ENCODE results near the gene RAB3D.
"Not testable (repeated sequence)": the region's sequence is repeated elsewhere in the genome, so short reads cannot be mapped to it uniquely, and the experiment has no call there.

RAB3D gene

GRCh38 chr19:11342429-11342828 is 3.0 kb upstream of the RAB3D start:
- FAIRE-seq, result no peak
- DNase-seq (ENCODE audit: extremely low spot score, insufficient read length, low read depth), result no peak

- FAIRE-seq; DNase-seq (ENCODE audit: extremely low spot score, insufficient read length, low read depth): not testable (repeated sequence)
These were observed 626 bp upstream of the RAB3D start for GRCh38 chr19:11340099-11340467.

- no peak for DNase-seq (ENCODE audit: extremely low spot score, insufficient read length, low read depth)
- no peak for FAIRE-seq
These were observed 746 bp downstream of the RAB3D start for GRCh38 chr19:11338569-11339253.

GRCh38 chr19:11338121-11338520 is 1.3 kb downstream of the RAB3D start:
- no peak for DNase-seq (ENCODE audit: extremely low spot score, insufficient read length, low read depth)
- FAIRE-seq, result no peak

GRCh38 chr19:11337080-11337479 is 2.4 kb downstream of the RAB3D start:
- DNase-seq (ENCODE audit: extremely low spot score, insufficient read length, low read depth), result no peak
- no peak for FAIRE-seq

GRCh38 chr19:11335449-11336146 is 3.9 kb downstream of the RAB3D start:
- no peak for FAIRE-seq
- DNase-seq (ENCODE audit: extremely low spot score, insufficient read length, low read depth), result no peak

GRCh38 chr19:11333838-11334237 is 5.6 kb downstream of the RAB3D start:
- DNase-seq (ENCODE audit: extremely low spot score, insufficient read length, low read depth); FAIRE-seq: not testable (repeated sequence)

- FAIRE-seq (no peak), DNase-seq (ENCODE audit: extremely low spot score, insufficient read length, low read depth) (no peak)
These were observed 6.6 kb downstream of the RAB3D start for GRCh38 chr19:11332822-11333221.

GRCh38 chr19:11331502-11331901 is 8.0 kb downstream of the RAB3D start:
- FAIRE-seq, result no peak
- no peak for DNase-seq (ENCODE audit: extremely low spot score, insufficient read length, low read depth)

- DNase-seq (ENCODE audit: extremely low spot score, insufficient read length, low read depth) (no peak), FAIRE-seq (no peak)
These were observed 9.3 kb downstream of the RAB3D start for GRCh38 chr19:11330127-11330526.

GRCh38 chr19:11325544-11325943 is 13.9 kb downstream of the RAB3D start:
- DNase-seq (ENCODE audit: extremely low spot score, insufficient read length, low read depth), result no peak
- FAIRE-seq, result no peak

- FAIRE-seq (no peak), DNase-seq (ENCODE audit: extremely low spot score, insufficient read length, low read depth) (no peak)
These were observed 14.6 kb downstream of the RAB3D start for GRCh38 chr19:11324748-11325389.

GRCh38 chr19:11324079-11324661 is 15.3 kb downstream of the RAB3D start:
- FAIRE-seq (no peak), DNase-seq (ENCODE audit: extremely low spot score, insufficient read length, low read depth) (no peak)

GRCh38 chr19:11323601-11324078 is 15.8 kb downstream of the RAB3D start:
- no peak for FAIRE-seq

GRCh38 chr19:11322269-11323024 is 17.0 kb downstream of the RAB3D start:
- peak; percentile 12 for FAIRE-seq
- no peak for DNase-seq (ENCODE audit: extremely low spot score, insufficient read length, low read depth)

More at GRCh38 chr19:11323601-11324078, 15.8 kb downstream of the RAB3D start:
- DNase-seq (ENCODE audit: extremely low spot score, insufficient read length, low read depth), result no peak

GRCh38 chr19:11321191-11322126 is 18.0 kb downstream of the RAB3D start:
- DNase-seq (ENCODE audit: extremely low spot score, insufficient read length, low read depth) (no peak), FAIRE-seq (no peak)

- FAIRE-seq; DNase-seq (ENCODE audit: extremely low spot score, insufficient read length, low read depth): not testable (repeated sequence)
These were observed 19.0 kb downstream of the RAB3D start for GRCh38 chr19:11320278-11320995.

- DNase-seq (ENCODE audit: extremely low spot score, insufficient read length, low read depth), result no peak
- FAIRE-seq, result no peak
These were observed 33.1 kb downstream of the RAB3D start for GRCh38 chr19:11306337-11306736.
